GM10248 (cell line): ENCODE data around the gene SMC5.
"Not testable (repeated sequence)": the region's sequence is repeated elsewhere in the genome, so short reads cannot be mapped to it uniquely, and the experiment has no call there.

ENCODE experiments used
- CTCF ChIA-PET: fragments of 300-600 bp; sonication (Branson Sonifier 250); formaldehyde crosslinking; extraction: SDS; loops from one replicate; lab custom pipeline; 2021; ENCODE audit warnings: antibody characterized with exemption; lab: Yijun Ruan, JAX
- POLR2A ChIA-PET: fragments of 350-650 bp; sonication (Branson Sonifier 250); formaldehyde crosslinking; extraction: SDS; loops from one replicate; lab custom pipeline; 2020; ENCODE audit warnings: antibody characterized with exemption; lab: Yijun Ruan, JAX
- DNase-seq: peaks from one replicate; pipeline ENCODE4 v3.0.0; 2012; ENCODE audit errors: extremely low spot score
- CTCF ChIP-seq: IDR thresholded peaks from 2 replicates; pipeline ENCODE4 v1.5.1; 2012; ENCODE audit warnings: mild to moderate bottlenecking, low read depth; ENCODE audit errors: extremely low read depth, missing control alignments, control extremely low read depth

The SMC5 gene

GRCh38 chr9:70395652-70396051, 136.9 kb downstream of the SMC5 start:
- ChIA-PET CTCF (no interaction called here), POLR2A (no interaction called here)
- no peak for DNase-seq
- no peak for TF ChIP-seq CTCF

- ChIA-PET CTCF (interaction anchor here (1.6 to 1.9 kb wide), 2 partner anchors 9 to 10 kb away, joined by 3 to 5 read pairs; no protein-coding TSS in a partner anchor), POLR2A (no interaction called here)
- TF ChIP-seq CTCF: no peak
- peak; percentile 53 for DNase-seq
Measured at GRCh38 chr9:70398145-70398556, 139.4 kb downstream of the SMC5 start.

- no peak for TF ChIP-seq CTCF
- ChIA-PET POLR2A (no interaction called here), CTCF (interaction anchor here (1.1 to 1.9 kb wide), 3 partner anchors 9 to 11 kb away, joined by 3 to 5 read pairs (median 3); no protein-coding TSS in a partner anchor)
- no peak for DNase-seq
Measured at GRCh38 chr9:70399141-70399540, 140.4 kb downstream of the SMC5 start.

- TF ChIP-seq CTCF: no peak
- ChIA-PET POLR2A (no interaction called here), CTCF (interaction anchor here (1.9 to 2.0 kb wide), 3 partner anchors 10 to 12 kb away, joined by 5 read pairs; no protein-coding TSS in a partner anchor)
- DNase-seq: no peak
Measured at GRCh38 chr9:70400107-70400892, 141.5 kb downstream of the SMC5 start.

- POLR2A ChIA-PET, DNase-seq: not testable (repeated sequence)
- CTCF ChIA-PET: interaction anchor here (2.0 kb wide), 2 partner anchors 11 to 12 kb away, joined by 5 read pairs; no protein-coding TSS in a partner anchor
Measured at GRCh38 chr9:70401241-70401640, 142.5 kb downstream of the SMC5 start.

GRCh38 chr9:70402213-70402612, 143.4 kb downstream of the SMC5 start:
- DNase-seq: no peak
- no peak for TF ChIP-seq CTCF
- CTCF ChIA-PET: interaction anchor here (1.0 to 2.0 kb wide), 4 partner anchors 11 to 66 kb away, joined by 3 to 5 read pairs (median 4); no protein-coding TSS in a partner anchor
- POLR2A ChIA-PET: no interaction called here

- CTCF ChIA-PET: interaction anchor here (1.2 to 2.3 kb wide), 2 partner anchors 12 to 63 kb away, joined by 3 to 10 read pairs; no protein-coding TSS in a partner anchor
- DNase-seq: no peak
- POLR2A ChIA-PET: no interaction called here
- TF ChIP-seq CTCF: no peak
Measured at GRCh38 chr9:70403166-70403565, 144.4 kb downstream of the SMC5 start.
